ENCODE data around the gene APBA2.

- TF ChIP-seq POLR2A (IDR thresholded peaks at IDR 0.05) (no peak), CTCF (IDR thresholded peaks at IDR 0.05) (no peak), POLR2AphosphoS5 (IDR thresholded peaks at IDR 0.05) (no peak), EP300 (IDR thresholded peaks at IDR 0.05) (no peak)
Observed at GRCh38 chr15:29018995-29019976, 133.5 kb downstream of the APBA2 start.

Data from sigmoid colon (tissue), 4 donors.